ENCODE data around the gene PTPRG.

PTPRG gene

DNA sequence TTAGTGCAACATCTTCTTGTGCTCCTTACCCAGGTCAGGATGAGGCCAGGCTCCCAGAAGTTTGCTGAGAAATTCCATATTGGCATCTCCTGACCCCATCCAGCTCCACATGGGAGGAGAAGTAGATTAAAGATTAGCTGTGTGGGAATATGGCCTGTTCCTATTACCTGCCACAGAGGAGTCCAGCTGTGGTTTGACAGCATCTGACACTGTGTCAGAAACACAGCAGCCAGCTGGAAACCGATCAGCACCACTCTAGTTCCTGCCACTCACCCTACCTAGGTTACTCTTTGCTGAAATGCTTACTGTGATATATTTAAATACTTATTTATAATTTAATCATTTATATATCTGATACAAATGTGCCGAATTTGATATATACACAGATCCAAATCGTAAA is 551.7 kb downstream of the PTPRG start:
- no peak for DNase-seq (ENCODE audit: low read depth)

DNA sequence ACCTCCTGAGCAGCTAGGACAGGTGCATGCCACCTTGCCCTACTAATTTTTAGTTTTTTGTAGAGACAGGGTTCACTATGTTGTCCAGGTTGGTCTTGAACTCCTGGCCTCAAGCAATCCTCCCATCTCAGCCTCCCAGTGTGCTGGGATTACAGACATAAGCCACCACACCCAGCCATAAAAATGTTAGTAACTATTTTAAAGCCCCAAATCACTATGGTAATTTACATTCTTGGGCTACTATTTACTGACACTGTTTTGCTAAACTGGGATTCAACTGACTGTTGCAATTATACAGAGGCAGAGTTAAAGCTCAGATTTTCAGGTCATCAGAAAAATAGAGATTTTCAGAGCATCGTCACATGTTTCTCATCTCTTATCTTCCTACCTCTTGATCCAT is 553.4 kb downstream of the PTPRG start:
- no peak for DNase-seq (ENCODE audit: low read depth)

- no peak for DNase-seq (ENCODE audit: low read depth)
Measured at GRCh38 chr3:62117903-62118548, 556.7 kb downstream of the PTPRG start.

GRCh38 chr3:62119139-62119538 is 557.8 kb downstream of the PTPRG start:
- DNase-seq (ENCODE audit: low read depth) = no peak

DNA sequence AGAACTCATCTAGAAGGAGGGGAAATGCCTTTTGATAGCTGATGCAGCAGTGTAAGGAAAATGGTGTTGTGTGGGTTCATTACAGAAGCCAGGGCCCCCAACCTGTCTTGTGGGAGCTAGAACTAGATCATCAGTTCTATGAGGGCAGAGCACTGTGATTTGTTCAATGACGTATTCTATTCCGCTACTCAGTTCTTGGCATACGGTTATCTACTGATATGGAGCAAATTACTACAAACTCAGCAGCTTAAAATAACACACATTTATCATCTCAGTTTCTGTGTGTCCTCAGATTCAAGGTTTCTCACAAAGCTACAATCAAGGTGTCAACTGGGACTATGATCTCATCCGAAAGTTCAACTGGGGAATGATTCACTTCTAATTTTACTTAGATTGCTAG is 561.4 kb downstream of the PTPRG start:
- no peak for DNase-seq (ENCODE audit: low read depth)

DNA sequence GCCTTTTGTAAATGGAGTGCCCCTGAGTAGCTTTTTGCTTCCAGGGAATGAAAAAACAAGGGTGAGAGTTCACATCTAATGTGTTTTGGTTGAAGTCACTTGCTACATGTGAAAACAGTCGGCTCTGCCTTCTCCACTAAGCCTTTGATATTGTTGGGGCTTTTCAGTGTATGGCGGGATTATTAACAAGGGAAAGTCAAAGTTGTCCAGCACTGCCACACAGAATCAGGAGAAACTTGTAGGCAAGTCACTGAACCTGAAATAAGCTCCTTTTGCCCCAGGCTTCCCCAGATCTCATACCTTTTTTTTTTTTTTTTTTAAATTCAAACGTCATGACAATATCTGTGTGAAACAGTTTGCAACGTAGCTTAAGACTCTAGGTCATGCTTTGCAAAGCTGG is 564.0 kb downstream of the PTPRG start:
- no peak for DNase-seq (ENCODE audit: low read depth)

DNA sequence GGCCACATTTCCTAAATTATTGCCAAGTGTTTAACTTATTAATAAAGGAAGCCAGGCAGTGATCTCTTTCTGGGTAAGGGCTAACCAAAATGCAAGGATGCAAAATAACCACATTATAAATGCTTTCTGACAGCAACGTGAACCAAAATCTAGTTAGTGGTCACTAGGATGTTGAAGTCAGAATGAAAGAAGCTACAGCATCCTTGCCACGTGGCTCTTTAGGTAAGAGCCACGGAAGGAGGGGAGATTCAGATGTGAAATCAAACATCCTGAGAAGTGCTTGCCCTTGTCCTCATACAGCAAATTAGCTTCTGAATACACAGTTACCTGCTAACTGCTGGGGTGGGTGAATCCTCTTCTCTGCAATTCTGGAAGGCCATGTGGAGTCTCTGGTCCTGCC is 565.7 kb downstream of the PTPRG start:
- DNase-seq (ENCODE audit: low read depth) = no peak

GRCh38 chr3:62128051-62128450 is 566.7 kb downstream of the PTPRG start:
- no peak for DNase-seq (ENCODE audit: low read depth)

DNA sequence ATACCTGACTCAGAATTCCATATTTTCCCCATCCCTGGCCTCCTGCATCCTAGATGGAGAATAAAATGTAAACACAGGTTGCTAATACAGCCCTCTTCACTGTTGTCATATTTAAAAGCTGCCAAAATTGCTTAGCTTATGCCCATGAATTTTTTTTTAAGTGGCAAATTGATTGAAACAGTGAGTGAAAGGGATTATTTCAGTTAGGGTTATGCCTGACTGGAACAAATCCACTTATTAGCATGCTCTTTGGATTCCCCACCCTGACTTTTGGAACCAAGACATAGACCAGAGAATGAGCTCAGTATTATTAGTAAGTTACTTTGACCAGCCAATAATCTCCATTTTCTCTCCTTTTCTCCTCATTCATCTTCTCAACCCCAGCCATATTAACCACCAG is 567.3 kb downstream of the PTPRG start:
- DNase-seq (ENCODE audit: low read depth) = no peak

DNA sequence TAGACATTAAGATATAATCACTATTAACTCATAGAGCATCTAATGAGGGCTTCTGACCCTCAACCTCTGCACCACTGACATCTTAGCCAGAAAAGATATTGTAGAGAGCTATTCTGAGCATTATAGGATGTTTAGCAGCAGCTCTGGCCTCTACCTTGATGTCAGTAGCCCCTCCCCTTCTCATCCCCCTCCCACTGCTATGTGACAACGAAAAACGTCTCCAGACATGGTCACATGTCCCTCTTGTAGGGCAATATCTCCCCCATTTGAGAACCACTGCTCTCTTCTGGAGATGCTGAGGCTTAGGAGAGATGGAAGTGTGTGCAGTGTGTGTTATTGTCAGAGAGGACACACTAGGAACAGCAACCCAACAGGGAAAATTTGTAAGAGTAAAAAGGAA is 569.7 kb downstream of the PTPRG start:
- no peak for DNase-seq (ENCODE audit: low read depth)

- DNase-seq (ENCODE audit: low read depth) = no peak
Measured at GRCh38 chr3:62131620-62132019, 570.2 kb downstream of the PTPRG start.

GRCh38 chr3:62132027-62132602 is 570.7 kb downstream of the PTPRG start:
- no peak for DNase-seq (ENCODE audit: low read depth)

- no peak for DNase-seq (ENCODE audit: low read depth)
Measured at GRCh38 chr3:62133015-62133414, 571.6 kb downstream of the PTPRG start.

DNA sequence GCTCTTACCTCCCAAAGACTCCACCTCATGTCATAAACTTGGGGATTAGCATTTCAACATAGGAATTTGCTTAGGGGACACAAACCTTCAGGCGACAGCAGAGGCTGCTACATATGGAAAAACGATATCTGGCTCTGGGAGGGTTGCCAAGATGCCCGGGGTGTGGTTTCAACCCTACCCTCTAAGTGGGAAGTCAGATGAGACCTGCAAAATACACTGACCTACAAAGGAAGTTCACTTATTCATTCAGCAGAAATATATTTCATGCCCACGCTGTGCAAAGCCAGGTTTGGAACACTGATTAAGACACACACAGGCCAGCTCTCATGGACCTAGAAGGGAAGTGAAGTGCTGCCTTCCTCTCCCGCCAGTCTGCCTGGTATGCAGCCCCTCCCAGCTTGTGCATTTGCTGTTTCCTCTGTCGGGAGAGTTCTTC is 572.7 kb downstream of the PTPRG start:
- no peak for DNase-seq (ENCODE audit: low read depth)

- no peak for DNase-seq (ENCODE audit: low read depth)
Measured at GRCh38 chr3:62135741-62136140, 574.4 kb downstream of the PTPRG start.

GRCh38 chr3:62139957-62140356 is 578.6 kb downstream of the PTPRG start:
- DNase-seq (ENCODE audit: low read depth) = peak; percentile 28

- DNase-seq (ENCODE audit: low read depth) = no peak
Measured at GRCh38 chr3:62142331-62143085, 581.1 kb downstream of the PTPRG start.

DNA sequence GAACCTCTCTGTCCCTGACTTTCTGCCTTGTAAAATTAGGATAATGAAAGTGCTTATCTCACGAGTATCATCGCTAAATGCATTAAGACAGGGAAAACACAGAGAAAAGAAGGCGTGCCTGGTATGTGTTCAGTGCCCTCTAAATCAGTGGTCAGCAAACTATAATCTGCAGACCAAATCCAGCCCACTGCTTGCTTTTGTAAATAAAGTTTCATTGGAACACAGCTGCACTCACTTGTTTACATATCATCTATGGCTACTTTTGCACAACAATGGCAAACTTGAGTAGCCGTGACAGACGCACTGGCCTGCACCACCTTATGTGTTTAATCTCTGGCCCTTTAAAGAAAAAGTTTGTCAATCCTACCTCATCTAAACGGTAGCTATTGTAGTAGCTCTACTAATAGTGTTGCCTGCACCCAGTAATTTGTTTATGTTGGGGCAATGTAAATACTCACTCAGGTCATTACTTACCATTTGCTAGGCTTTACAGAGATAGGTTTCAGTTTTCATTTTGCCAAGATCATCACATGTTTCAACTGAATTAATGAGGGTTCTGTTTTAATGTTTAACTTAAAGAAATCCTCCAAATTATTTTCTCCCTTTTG is 582.6 kb downstream of the PTPRG start:
- no peak for DNase-seq (ENCODE audit: low read depth)

- DNase-seq (ENCODE audit: low read depth) = no peak
Measured at GRCh38 chr3:62144482-62144881, 583.1 kb downstream of the PTPRG start.

DNA sequence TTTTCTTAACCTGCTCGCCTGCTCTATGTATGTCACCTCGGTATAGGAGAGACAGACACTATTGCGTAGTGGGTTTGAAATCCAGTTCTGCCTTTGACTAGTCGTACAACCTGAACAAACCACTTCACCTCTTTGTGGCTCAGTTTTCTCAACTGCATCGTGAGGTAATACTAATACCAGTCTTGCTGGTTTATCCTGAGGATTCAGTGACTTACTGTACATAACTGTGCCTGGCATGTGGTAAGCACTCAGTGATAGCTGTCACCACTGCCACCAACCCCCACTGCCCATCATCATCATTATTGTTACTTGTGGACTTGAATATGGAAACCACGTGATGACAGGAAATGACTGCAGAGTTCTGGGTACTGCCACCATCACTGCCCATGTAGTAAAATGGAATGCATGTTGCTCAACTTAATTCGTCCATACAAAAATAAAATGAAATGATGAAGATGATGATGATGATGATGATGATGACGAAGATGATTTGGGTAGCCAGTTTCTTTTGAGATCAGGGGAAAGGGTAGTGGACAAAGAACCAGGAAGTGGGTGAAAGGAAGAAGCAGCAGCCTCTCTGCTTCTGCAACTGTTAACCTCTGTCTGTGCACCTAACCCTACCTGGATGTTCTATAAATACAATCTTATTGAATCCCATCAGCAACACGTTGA is 583.9 kb downstream of the PTPRG start:
- no peak for DNase-seq (ENCODE audit: low read depth)

GRCh38 chr3:62149539-62149938 is 588.2 kb downstream of the PTPRG start:
- no peak for DNase-seq (ENCODE audit: low read depth)

DNA sequence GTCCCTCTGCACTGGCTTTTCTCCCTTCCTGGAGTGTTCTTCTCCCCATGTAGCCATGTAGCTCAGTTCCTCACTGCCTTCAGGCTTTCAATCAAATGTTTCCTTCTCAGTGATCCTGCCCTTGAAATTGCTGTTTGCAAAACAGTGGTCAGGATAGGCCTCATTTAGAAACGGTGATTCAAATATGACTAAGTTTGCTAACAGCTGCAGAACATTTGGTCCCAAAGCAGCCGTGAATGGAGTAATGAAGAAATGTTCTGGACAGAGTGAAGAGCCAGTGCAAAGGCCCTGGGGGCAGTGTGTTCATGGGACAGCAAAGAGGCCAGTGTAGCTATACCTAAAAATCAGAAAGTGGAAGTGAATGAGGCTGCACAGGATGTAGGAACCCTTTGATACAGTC is 588.6 kb downstream of the PTPRG start:
- no peak for DNase-seq (ENCODE audit: low read depth)

DNA sequence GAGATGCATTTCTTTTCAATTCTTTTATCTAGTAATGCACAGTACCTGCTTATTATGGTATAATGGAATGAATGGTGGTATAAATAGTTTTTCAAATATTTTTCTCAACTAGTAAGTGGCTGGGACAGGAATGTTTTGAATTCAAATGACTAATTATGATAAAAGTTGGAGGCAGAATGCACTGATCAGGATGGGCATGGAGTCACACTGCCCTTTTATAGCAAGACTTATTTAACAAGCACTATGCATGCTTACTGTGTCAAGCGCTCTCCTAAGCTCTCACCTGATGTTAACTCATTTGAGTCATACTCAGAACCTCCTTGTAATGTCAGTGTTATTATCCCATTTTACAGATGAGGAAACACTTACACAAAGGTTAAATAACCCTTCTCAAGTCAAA is 590.2 kb downstream of the PTPRG start:
- no peak for DNase-seq (ENCODE audit: low read depth)

Data from fibroblast of the conjunctiva (primary cell).